MCF 10A (cell line): ENCODE data around the gene ELMO3. TPM values are rescaled to one million over a fixed set of nuclear protein-coding genes. Genes with fewer than 3 reads are reported as not detected.

Source experiments
- BruUV-seq: library from RNA; stranded (reverse); fragments of 400-500 nt; replicated peaks from 2 replicates; lab custom pipeline; 2021; lab: Mats Ljungman, UMichigan
- CTCF ChIA-PET: fragments of 300-600 bp; sonication (Branson Sonifier 250); formaldehyde crosslinking; extraction: SDS; loops from one replicate; lab custom pipeline; 2021; ENCODE audit warnings: antibody characterized with exemption, inconsistent platforms; lab: Yijun Ruan, JAX
- POLR2A ChIA-PET: fragments of 300-600, 350-650 bp; sonication (Branson Sonifier 250); formaldehyde crosslinking; extraction: SDS; loops from one replicate; lab custom pipeline; 2020; ENCODE audit warnings: antibody characterized with exemption, inconsistent platforms; lab: Yijun Ruan, JAX
- DNase-seq: peaks from one replicate; pipeline ENCODE4 v3.0.0-alpha.2; 2018; ENCODE audit not compliant: unreplicated experiment
- H3K27ac Mint-ChIP-seq: one replicate; pipeline ENCODE4 v1.8.0; 2022; ENCODE audit warnings: mild to moderate bottlenecking, low read depth, mixed read lengths; ENCODE audit not compliant: unreplicated experiment
- H3K27me3 Mint-ChIP-seq: one replicate; pipeline ENCODE4 v1.8.0; 2022; ENCODE audit warnings: mixed read lengths; ENCODE audit not compliant: insufficient read depth, unreplicated experiment
- H3K36me3 Mint-ChIP-seq: one replicate; pipeline ENCODE4 v1.8.0; 2022; ENCODE audit warnings: mild to moderate bottlenecking, moderate library complexity, mixed read lengths; ENCODE audit not compliant: insufficient read depth, unreplicated experiment
- H3K4me1 Mint-ChIP-seq: one replicate; pipeline ENCODE4 v1.8.0; 2022; ENCODE audit warnings: mixed read lengths; ENCODE audit not compliant: insufficient read depth, unreplicated experiment
- H3K4me3 Mint-ChIP-seq: one replicate; pipeline ENCODE4 v1.8.0; 2022; ENCODE audit warnings: mild to moderate bottlenecking, moderate library complexity, mixed read lengths; ENCODE audit not compliant: unreplicated experiment
- H3K9me3 Mint-ChIP-seq: one replicate; pipeline ENCODE4 v1.8.0; 2022; ENCODE audit warnings: mixed read lengths; ENCODE audit not compliant: unreplicated experiment
- intact Hi-C: fragments of 100-400 bp; cut with micrococcal nuclease; formaldehyde crosslinking; loops from 2 replicates; pipeline ENCODE4 v1.14.1; 2022
- total RNA-seq: library from RNA; stranded (reverse); gene quantifications from 2 replicates; pipeline ENCODE4 v1.2.3, GENCODE V29; 2022
- TF ChIP-seq, protein P1 (sequence below): fragments of 200-600 bp; IDR thresholded peaks from one replicate; pipeline ENCODE4 v1.8.0; 2022; ENCODE audit warnings: antibody characterized with exemption, mild to moderate bottlenecking; ENCODE audit not compliant: unreplicated experiment

ELMO3 gene
- total RNA-seq, 1 experiment from 2014 or later: 12.0 TPM

DNA sequence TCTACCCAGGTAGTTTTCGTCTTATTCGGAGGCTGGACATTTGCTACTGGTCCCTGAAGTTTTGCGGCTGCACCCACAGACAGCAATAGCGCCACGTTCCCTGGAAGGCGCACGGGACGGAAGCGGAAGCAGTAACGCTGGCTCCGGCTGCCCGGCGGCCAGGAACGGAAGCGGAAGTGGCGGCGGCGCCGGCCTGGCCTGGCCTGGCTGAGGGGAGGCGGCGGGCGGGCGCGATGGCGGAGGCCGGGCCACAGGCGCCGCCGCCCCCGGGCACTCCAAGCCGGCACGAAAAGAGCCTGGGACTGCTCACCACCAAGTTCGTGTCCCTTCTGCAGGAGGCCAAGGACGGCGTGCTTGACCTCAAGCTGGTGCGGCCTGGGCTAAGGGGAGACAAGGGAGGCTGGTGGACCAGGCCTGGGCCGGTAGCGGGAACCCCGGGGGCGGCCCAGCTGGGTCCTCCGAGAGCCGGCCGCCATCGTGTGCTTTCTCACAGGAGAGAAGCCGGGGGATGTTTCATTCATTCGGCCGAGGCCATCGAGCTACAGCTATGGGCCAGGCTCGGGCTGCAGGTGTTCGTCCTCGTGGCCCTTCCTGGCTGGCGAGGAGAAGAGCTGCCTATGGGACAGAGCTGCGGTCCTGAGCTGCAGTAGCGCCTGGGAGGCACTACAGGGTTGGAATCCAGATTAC is 6.8 kb upstream of the ELMO3 start, which contains the start of gene E2F4:
Gene E2F4, plus strand, starts transcription at position 161 of the 687 bp plus-strand sequence. Its CDS starts 73 bp downstream, at position 234.
- BruUV-seq: TSS peak; percentile 58
- peak within 1 kb of the TSS; percentile 77 for H3K4me3 Mint-ChIP-seq
- ChIA-PET CTCF (interaction anchor here (0.6 to 1.1 kb wide), 10 partner anchors 11 to 289 kb away, joined by 3 to 4 read pairs (median 3); partner anchors contain the start of gene ATP6V0D1), POLR2A (interaction anchor here (0.6 to 2.6 kb wide), 10 partner anchors 9 to 75 kb away, joined by 3 to 12 read pairs (median 7); partner anchors contain the start of genes FBXL8, FHOD1, MATCAP1 and TMEM208)
- DNase-seq: peak; percentile 88
- no peaks in the 10 kb centered on the region for H3K27me3 Mint-ChIP-seq
- peak within 1 kb of the TSS; percentile 78 for H3K27ac Mint-ChIP-seq
- peaks cover 31% of the 10 kb centered on the region for H3K36me3 Mint-ChIP-seq
- intact Hi-C loops: loop anchor here (2.0 kb wide), 1 partner anchor 87 kb away; the partner anchor contains the start of gene PLEKHG4
- TF ChIP-seq, protein P1, sequence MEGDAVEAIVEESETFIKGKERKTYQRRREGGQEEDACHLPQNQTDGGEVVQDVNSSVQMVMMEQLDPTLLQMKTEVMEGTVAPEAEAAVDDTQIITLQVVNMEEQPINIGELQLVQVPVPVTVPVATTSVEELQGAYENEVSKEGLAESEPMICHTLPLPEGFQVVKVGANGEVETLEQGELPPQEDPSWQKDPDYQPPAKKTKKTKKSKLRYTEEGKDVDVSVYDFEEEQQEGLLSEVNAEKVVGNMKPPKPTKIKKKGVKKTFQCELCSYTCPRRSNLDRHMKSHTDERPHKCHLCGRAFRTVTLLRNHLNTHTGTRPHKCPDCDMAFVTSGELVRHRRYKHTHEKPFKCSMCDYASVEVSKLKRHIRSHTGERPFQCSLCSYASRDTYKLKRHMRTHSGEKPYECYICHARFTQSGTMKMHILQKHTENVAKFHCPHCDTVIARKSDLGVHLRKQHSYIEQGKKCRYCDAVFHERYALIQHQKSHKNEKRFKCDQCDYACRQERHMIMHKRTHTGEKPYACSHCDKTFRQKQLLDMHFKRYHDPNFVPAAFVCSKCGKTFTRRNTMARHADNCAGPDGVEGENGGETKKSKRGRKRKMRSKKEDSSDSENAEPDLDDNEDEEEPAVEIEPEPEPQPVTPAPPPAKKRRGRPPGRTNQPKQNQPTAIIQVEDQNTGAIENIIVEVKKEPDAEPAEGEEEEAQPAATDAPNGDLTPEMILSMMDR: no peak
- no peaks in the 10 kb centered on the region for H3K9me3 Mint-ChIP-seq
- H3K4me1 Mint-ChIP-seq: peaks cover 22% of the 10 kb centered on the region

DNA sequence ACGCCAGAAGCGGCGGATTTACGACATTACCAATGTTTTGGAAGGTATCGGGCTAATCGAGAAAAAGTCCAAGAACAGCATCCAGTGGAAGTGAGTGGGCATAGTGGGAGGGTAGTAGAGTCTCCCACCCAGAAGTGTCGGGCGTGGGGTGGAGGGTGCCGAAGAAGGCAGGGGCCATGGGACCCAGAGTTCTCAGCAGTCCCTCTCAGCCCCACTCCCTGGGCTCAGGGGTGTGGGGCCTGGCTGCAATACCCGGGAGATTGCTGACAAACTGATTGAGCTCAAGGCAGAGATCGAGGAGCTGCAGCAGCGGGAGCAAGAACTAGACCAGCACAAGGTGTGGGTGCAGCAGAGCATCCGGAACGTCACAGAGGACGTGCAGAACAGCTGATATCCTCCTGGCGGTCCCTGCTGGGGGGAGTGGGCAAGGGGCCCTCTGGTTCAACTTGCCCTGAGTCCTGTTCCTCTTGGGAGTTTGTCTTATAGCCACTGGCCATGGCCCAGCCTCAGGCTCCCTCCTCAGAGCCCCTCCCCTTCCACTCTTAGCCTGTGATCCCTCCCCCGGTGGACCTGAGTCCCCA is 6.1 kb upstream of the ELMO3 start:
- DNase-seq: no peak
- intact Hi-C loops: loop anchor here (2.0 kb wide), 1 partner anchor 86 kb away; the partner anchor contains the start of gene PLEKHG4
- no peaks in the 10 kb centered on the region for H3K9me3 Mint-ChIP-seq
- H3K4me3 Mint-ChIP-seq: peak overlapping the region; percentile 77
- POLR2A ChIA-PET: interaction anchor here (0.6 to 2.6 kb wide), 12 partner anchors 10 to 75 kb away, joined by 3 to 12 read pairs (median 4); partner anchors contain the start of genes FBXL8, FHOD1, MATCAP1 and TMEM208
- peaks cover 27% of the 10 kb centered on the region for H3K4me1 Mint-ChIP-seq
- peaks cover 36% of the 10 kb centered on the region for H3K36me3 Mint-ChIP-seq
- H3K27me3 Mint-ChIP-seq: no peaks in the 10 kb centered on the region
- no TSS peak for BruUV-seq
- CTCF ChIA-PET: interaction anchor here (0.6 to 1.1 kb wide), 9 partner anchors 10 to 288 kb away, joined by 3 to 4 read pairs (median 3); partner anchors contain the start of gene ATP6V0D1
- TF ChIP-seq, protein P1: no peak
- H3K27ac Mint-ChIP-seq: peak overlapping the region; percentile 78

DNA sequence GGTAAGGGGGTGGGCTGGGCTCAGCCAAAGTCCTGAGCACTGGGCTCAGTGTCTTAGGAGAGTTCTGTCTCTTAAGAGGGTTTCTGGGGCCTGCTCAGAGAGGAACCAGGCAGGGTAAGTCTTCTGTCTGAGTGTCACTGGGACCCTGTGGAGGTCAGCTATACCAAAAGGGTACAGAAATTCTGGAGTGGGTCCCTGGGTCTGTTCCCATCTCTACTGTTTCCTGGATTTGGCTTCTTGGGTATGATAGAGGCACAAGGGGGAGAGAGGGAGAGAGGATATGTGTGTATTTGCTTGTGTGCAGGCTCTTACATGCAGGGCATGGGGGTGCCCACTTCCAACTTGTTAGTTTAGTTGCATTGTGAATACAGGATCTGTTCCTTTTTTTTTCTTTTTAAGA is 5.4 kb upstream of the ELMO3 start:
- BruUV-seq: no TSS peak
- TF ChIP-seq, protein P1: no peak
- Mint-ChIP-seq H3K27me3 (no peaks in the 10 kb centered on the region), H3K36me3 (peaks cover 42% of the 10 kb centered on the region), H3K4me3 (peak overlapping the region; percentile 77), H3K4me1 (peaks cover 34% of the 10 kb centered on the region), H3K9me3 (no peaks in the 10 kb centered on the region), H3K27ac (no peak overlapping the region)
- intact Hi-C loops: loop anchor here (2.0 kb wide), 1 partner anchor 85 kb away; the partner anchor contains the start of gene PLEKHG4
- CTCF ChIA-PET: interaction anchor here (0.6 to 1.5 kb wide), 5 partner anchors 8 to 51 kb away, joined by 3 to 8 read pairs (median 3); no protein-coding TSS in a partner anchor
- no peak for DNase-seq
- POLR2A ChIA-PET: interaction anchor here (0.7 to 2.6 kb wide), 7 partner anchors 10 to 53 kb away, joined by 3 to 12 read pairs (median 8); partner anchors contain the start of genes FHOD1, MATCAP1 and TMEM208
